A673 (cell line): ENCODE results near the gene STS.

Experiments used
- CTCF ChIP-seq: fragments of 300-800, 200-600 bp; sonication (generic); conservative IDR thresholded peaks from 2 replicates; pipeline ENCODE4 v1.5.1; 2017; ENCODE audit warnings: low read depth, mild to moderate bottlenecking, antibody characterized with exemption, low read length, moderate library complexity, mixed read lengths
- EZH2 ChIP-seq: fragments of 200-600 bp; sonication (generic); IDR thresholded peaks from 2 replicates; pipeline ENCODE4 v1.6.1; 2017; ENCODE audit warnings: borderline replicate concordance, low read depth, mild to moderate bottlenecking, mixed read lengths, antibody characterized with exemption, low read length; ENCODE audit not compliant: poor library complexity, severe bottlenecking

GRCh38 chrX:7184816-7185215 lies 37.3 kb downstream of the STS start:
- no peak for TF ChIP-seq CTCF
- no peak for TF ChIP-seq EZH2
